ENCODE data around the gene TMEM100.
A peak's percentile ranks its signal among the peaks of the same experiment; 100 is the strongest.

Gene TMEM100, protein sequence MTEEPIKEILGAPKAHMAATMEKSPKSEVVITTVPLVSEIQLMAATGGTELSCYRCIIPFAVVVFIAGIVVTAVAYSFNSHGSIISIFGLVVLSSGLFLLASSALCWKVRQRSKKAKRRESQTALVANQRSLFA
- 0 reads per million in 2 donors for total RNA-seq

DNA sequence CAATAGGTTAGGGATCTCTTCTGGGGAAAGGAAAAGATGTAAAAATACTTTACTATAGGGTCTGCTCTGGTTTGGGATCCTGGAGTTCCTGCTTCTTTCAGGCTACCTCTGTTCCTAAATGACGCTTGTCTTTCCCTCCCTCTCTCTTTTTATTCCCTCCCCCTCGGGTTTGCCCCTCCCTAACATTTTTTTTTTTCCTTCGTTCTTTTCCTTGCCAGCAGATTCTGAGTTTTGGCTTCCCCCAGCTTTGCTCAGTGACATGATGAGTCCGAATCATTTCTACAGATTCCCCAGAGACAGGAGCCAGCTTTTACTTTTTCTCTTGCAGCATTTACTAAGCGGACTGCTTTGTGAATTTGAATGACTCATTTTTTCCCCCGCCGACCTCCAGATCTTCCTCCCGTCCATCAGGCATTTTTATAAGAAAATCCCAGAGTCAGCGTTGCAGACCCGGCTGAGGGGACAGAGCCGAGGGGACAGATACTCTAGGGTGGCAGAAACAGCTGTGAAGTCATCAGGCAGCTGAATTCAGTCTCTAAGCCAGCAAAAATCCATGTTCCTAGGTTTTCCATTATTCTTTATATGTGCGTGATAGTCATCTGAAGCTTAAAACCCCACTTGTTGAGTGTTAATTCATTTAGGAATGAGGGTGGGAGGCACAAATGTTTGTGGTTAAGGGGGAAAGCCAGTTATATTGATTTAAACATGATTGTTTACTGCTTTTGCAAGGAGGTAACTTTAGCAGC is at the start of gene TMEM100:
Gene TMEM100 (minus strand): TSS at position 123 of the 746 bp plus-strand sequence. CDS start 1,794 bp downstream, outside the sequence.
- no peak for DNase-seq

DNA sequence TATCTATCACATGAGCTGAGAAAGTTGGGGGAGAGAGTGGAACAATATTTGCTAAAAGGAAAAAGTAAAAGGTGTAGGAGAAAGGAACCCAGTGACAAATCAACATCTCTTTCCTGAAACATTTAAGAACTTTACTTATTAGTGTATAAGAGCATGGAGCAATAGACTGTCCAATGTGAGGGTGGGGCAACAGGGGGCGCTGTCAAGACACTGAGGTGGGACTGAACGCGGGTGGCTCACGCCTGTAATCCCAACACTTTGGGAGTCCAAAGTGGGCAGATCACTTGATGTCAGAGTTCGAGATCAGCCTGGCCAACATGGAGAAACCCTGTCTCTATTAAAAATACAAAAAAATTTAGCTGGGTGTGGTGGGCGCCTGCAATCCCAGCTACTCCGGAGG is 49.4 kb upstream of the TMEM100 start:
- no peak for DNase-seq

DNA sequence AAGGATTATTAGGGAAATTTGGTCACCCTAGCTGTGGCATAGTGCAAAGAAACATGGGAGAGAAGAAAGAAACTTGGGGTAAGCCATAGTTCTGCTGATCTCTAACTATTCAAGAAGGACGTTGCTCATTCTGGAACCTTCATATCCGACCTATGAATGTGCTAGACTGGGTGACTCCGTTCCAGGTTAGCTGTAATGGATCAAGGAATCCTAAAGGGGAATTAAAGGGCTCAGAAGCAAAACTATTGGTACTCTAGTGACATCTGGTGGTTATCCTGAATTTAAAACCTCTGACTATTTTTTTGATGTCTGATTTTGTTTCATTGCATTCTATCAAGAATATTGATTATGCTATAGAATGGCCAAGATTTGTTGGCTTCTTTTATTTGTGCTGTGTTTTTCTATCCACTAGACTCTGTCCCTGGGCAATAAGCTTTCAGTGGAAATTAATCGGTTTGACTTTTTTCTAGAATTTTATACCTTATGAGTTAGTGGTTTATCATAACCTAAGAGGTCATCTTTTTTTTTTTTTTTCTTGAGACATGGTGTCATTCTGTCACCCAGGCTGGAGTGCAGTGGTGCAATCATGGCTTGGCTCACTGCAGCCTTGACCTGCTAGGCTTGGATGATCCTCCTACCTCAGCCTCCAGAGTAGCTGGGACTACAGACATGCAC is 47.7 kb upstream of the TMEM100 start:
- no peak for DNase-seq

DNA sequence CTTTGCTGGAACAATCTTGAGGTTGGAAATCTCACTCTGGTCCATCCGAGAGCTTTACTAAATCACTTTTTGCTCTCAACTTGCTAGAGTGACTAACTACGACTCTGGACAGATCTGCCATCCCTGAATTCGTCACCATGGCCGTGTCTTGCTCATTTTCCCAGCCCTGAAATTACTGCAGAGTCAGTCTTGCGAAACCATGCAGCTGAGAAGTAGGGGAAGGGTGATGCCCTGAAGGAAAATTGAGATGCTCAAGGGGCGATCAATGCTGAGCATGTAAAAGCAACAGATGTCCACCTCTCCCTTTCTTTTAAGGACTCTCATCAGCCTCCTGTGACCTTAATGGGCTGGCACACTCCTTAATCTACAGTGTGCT is 46.9 kb upstream of the TMEM100 start:
- no peak for DNase-seq

DNA sequence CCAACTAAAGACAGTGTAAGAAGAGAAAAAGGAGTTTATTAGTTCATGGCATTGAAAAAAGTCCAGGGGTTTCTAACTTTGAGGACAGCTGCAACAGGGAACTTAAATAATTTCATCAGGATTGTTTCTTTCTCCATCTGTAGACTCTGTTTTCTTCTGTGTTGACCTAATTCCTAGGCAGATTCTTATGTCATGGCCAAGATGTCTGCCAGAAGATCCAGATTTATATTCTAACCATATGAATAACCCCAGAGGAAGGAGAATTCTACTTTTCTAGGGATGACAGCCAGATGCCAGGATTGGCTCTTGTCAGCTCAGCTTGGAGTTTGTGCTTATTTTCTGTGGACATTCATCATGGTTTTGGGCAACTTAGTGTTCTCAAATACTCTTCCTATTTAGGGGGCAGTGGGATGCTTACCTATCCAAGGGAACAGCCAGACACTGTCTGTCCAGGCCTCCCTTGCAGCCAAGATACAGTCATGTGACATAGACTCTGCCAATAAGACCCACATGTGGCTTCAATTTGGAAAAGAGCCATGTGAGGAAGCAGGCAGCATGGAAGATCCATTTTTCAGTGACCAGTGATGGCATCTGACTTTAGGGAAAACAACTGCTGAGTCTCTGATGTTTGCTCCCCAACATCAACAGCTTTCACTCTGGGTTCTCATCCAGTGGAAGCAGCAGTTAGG is 46.4 kb upstream of the TMEM100 start:
- DNase-seq: no peak

DNA sequence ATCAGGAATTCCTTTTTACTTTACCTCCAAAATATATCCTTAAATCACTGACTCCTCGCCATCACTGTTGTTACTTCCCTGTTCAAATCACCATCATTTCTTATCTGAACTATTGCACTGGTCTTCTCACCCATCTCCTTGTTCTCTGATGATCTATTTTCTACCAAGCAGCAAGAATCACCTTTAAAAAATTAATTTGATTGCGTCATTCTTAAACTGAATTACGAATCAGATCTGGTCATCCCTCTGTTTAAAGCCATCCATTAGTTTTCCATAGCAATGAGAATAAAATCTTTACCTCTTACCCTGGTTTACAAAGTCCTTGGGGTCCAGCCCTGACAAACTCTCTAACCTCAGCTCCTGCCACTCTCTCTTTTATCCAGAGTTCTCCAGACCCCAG is 42.8 kb upstream of the TMEM100 start:
- DNase-seq: no peak

DNA sequence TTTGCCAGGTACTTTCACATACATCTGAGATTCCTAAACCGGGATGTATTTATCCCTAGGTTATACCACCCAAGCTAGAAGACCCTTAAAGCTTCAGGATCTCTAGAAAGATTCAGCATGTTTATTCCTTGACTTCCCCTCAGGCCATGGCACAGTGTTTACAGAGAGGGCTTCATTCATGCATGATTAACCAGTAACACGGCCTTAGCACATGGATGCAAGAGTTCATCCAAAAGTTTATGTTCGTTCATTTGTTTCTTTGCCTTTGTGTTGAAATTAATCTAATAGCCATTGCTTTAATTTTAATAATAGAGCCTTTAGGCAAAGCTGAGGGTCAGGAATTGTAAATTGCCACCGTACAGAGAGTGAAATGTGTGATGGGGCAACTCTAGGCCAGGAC is 41.9 kb upstream of the TMEM100 start:
- no peak for DNase-seq

DNA sequence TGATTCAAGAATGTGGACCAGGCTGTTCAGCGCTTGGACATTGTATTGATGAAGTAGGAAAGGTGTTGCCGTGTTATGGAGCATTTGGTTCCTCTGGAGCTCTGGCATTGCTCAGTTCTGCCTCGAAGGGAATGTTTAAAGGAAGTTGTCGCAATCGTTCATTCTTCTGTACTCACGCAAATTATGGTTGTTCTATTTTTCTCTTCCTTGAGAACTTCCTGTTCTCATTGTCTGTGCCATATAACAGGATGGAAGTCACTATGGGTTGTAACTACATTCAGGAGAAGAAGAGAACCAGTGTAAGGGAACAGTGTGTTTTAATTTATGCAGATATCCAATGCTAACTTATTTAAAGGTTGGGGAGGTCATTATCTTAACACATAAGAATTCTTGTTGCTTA is 41.2 kb upstream of the TMEM100 start:
- DNase-seq: no peak

DNA sequence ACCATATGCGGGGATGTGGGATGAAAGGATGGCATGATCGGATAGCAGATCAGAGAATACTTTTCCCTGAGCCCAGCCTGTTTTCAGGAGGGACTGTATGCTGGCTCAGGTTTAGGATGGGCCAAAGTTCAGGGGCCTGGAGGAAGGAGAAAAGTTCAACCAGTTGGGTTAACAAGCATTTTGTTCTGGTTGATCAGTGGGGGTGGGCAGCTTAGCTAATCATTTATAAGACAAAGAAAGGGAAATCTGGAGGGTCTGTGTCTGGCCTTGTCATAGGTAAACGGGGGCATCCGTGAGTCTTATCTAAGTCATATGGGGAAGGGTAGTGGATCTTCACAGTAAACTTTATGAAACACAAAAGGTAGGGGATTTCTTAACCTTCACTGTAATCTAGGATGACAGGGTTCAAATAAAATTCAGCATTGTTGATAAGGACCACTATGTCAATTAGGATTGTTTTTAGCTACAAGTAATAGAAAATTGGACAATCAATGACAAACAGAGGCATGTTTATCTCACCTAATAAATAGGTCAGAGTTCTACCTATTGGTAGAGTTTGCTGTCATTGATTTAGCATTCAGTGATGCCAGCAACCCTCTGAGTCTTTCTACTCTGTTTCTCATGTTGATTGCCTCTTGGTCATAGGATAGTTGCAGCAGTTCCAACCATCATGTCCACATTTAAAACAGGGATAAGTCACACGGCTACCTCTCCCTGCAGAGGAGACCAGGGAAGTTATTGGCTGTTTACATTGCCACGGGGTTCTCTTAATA is 39.6 kb upstream of the TMEM100 start:
- DNase-seq: no peak

DNA sequence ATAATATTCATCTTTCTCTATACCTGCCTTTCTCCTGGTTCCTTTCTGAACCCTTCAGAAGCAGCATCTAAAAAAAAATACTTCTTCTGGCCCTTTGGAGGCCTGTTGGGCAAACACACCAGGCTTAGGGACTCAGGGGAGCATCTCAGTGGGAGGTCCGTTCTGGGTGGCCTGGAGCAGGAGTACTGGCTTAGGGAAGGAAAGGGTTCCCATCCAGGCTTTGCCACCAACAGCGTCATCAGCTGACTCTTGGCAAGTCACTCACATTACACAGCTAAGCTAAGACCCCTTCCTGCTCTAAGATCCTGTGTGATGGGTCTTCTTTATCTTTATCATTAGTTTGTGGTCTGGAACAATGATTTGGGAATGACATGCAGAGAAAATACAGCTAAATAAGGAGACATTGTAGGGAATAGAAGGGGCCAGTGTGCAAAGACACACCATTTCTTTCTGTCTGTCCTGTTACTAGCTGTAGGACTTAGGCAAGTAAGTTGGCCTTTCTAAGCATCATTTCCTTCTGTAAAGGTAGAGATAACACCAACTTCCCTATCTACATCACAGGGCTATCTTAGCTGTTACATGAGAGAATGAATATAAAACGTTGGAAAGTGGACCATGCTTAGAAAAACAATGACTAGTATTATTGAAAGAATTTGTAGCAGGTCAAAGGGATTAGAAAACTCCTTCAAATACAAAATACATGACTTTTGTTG is 38.1 kb upstream of the TMEM100 start:
- no peak for DNase-seq

DNA sequence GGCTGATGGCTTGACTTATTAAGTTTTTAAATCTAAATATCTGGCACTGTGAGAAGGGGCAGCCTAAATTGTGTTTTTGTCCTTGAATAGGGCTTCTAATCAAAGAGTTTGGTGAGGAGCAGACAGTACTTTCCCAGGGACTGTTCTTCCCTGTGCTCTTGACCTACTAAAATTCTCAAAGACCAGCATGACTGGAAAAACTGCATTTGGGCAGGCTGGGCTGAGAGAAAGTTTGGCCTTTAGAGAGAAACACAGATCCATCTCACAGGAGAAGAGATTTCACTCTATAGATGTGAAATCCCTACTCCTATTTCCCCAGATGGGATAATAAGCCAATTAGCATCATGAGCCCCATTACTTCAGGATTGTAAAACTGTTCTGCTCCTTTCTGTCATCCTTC is 35.5 kb upstream of the TMEM100 start:
- no peak for DNase-seq

DNA sequence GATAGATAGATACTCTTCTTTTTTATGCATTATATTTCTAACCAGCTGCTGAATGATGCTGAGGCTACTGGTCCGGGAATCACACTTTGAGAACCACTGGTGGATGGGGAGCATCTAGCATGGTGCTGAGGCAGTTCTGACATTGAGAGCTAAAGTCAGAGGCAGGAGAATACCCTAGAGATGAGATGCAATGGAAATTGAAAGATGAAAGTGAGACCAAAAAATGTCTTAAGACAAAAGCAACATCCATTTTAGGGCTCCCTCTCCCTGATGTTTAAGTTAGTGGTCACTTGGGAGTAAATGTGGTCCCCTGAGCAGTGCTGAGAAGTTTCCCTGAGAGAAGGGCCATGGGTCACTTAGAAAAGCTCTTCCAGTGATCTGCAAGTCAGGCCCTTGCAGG is 35.0 kb upstream of the TMEM100 start:
- no peak for DNase-seq

DNA sequence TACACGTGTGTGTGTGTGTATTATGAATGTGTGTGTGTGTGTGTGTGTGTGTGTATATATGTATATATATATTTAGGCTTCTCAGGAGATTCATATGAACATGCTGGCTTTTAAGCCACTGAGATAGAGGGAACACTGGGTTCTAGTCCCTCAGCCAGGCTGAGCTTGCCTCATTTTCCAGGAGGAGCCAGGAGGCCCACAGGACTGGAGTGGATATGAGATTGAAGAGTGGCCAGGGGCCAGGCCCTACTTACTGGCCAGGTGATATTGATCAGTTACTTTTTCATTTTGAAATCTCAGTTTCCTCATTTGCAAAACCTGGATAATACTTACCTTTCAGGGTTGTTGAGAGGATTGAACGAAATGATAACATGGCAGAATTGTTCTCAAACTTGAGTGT is 34.0 kb upstream of the TMEM100 start:
- no peak for DNase-seq

DNA sequence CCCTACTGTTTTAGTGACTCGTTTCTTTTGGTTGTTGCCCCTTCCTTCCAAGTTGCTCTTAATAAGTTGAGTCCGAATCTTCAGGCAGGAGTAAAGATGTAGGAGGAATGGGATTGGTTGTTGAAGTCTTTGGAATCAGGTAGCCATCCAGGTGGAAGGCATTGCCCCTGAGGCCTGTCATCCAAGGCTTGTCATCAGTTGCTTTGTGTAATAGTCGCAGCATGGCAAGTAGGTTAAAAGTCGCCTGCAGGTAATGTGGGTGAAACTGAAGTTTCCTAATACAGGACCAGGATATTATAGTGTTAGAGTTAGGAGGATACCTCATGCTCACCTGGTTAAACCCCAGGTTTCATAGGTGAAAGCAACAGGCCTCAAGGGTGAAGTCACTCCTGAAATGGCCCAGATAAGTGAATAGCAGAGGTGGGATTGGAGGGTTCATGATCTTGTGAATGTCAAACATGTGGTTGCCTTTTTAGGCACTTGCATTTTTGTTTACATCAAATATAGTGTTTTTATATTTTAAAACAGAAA is 29.1 kb upstream of the TMEM100 start:
- no peak for DNase-seq

DNA sequence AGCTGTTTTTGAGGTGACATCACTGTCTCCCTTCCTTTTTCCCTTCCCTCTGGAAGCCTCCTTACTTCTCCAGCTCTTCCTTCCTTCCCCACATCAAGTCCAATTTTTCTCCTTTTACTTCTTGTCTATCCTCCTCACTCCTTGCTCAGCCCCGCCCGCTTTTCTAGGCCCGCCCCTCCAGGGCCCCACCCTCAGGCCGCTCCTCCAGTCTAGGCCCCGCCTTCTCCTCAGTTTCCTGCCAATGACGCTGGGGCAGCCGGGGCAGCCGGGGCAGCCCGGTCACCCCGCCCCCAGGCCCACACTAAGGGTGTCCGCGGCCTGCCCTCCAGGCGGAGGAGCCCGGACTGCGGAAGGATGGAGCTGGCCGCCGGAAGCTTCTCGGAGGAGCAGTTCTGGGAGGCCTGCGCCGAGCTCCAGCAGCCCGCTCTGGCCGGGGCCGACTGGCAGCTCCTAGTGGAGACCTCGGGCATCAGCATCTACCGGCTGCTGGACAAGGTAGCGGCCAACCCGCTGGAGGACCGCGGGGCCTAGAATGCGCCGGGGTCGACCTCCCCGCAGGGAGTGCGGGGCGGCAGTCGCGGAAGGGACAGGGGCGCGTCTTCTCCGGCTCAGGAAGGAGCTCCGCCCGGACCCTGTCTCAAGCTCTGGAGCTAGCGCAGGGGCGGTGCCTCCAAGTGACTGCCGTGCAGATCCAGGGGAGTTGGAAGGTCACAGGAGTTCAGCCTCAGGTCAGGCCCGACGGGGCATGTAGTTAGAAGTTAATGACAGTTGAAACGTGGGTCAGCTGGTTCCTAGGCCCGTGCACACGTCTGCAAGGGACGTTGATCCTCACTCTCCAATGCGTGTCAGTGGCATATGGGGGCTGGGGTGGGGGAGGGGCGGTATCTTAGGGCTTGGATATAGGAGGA is 28.3 kb upstream of the TMEM100 start, which contains the start of gene PCTP:
Gene PCTP (plus strand): TSS at position 302 of the 908 bp plus-strand sequence. CDS start 53 bp downstream, at position 355.
- peak; percentile 54 for DNase-seq

DNA sequence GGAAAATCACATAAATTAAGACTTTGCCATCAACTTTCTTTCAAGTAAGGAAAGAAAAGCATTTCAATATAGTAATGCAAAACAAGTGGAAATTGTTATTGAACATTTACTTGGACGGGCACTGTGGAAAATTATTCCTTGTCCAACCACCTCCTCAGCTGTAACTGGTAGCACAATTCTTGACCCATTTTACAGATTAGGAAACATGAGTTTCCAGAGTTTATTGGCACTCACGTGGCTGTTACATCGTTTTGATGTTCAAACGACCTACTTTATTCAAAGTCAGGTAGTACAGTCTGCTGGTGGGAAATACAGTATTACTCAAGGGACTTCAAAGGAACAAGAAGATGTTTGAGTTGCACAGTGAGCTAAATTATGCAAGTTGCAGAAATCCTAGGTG is 27.3 kb upstream of the TMEM100 start:
- DNase-seq: no peak

DNA sequence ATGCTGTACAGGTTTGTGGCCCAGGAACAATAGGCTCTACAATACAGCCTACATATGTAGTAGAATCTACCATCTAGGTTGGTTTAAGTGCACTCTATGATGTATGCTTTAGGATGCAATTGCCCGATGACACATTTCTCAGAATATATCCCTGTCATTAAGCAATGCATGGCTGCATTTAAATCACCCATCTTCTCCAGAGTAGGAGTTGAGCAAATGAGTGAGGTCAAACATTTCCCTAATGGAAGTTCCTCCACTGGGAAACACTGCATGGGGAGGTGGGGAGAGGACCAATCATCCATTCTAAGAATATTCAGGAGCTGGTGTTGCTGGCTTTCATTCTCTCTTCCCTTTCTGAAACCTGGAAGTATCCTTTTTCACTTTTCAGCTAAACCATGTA is 26.2 kb upstream of the TMEM100 start:
- no peak for DNase-seq

DNA sequence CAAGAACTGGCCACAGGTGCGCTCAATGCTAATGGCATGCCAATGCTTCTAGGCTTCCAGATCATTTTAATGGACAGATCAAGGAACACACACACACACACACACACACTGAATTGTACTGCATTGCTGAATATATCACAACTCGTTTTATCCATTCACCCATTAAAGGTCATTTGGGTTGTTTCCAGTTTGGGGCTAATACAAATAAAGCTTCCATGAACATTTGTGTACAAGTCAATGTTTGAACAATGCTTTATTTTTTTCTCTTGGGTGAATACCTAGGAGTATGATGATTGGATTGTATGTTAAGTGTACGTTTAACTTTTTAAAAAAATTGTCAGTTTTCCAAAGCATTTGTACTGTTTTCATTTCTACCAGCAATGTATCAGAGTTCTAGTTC is 24.5 kb upstream of the TMEM100 start:
- no peak for DNase-seq

DNA sequence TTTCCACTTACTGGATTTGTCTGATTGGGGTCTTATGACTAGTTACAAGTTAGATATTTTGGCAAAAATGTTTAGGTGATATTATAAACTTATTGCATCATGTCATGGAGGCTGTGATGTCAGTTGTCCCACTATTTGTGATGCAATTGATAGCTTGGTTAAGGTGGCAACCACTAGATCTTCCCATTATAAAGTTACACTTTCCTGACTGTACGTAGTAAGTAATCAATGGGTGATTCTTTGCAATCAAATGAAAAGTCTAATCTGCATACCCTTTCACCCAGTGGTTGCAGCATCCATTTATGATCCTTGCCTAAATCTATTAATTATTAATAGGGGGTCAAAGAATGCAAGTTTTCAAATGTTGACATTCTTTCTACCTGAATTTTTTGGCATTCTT is 23.8 kb upstream of the TMEM100 start:
- DNase-seq: no peak

DNA sequence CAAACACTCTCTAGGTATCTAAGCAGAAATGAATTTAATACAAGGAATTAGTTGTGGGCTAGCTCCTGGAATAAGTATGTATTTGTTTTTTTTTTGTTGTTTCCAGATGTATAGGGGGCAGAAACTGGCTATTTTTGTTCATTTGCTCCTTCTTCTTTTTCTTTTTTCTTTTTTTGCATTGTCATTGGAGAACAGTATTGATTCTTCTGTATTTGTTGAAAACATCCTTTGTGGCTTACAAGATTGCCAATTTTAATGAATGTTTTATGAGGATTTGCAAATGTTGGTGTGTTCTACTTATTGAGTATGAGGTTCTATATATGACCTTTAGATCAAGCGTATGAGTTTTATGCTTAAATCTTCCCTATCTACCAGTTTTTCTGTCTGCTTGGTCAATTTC is 22.6 kb upstream of the TMEM100 start:
- DNase-seq: no peak
